WTC11 (cell line): ENCODE measurements around the gene HDAC9.

Experiments used
- ELF4 ChIP-seq: sonication (generic); formaldehyde crosslinking; IDR thresholded peaks from 2 replicates; pipeline ENCODE4 v1.8.1; 2022; ENCODE audit warnings: low read depth, mild to moderate bottlenecking, moderate library complexity, missing genetic modification reagents
- ESRRA ChIP-seq: sonication (generic); formaldehyde crosslinking; IDR thresholded peaks from 2 replicates; pipeline ENCODE4 v1.8.1; 2022; ENCODE audit warnings: mild to moderate bottlenecking, missing genetic modification reagents, borderline replicate concordance
- ZNF396 ChIP-seq: fragments of 250-450 bp; sonication (Bioruptor Pico); IDR thresholded peaks from 2 replicates; pipeline ENCODE4 v1.8.0; 2021; ENCODE audit warnings: mild to moderate bottlenecking, moderate library complexity, borderline replicate concordance
- TF ChIP-seq, protein P1 (sequence below): fragments of 200-600 bp; IDR thresholded peaks from 2 replicates; pipeline ENCODE4 v1.8.0; 2022; ENCODE audit warnings: antibody characterized with exemption
- TF ChIP-seq, protein P2 (sequence below): sonication (generic); formaldehyde crosslinking; IDR thresholded peaks from 2 replicates; pipeline ENCODE4 v1.8.1; 2023; ENCODE audit warnings: mild to moderate bottlenecking, missing genetic modification reagents, moderate library complexity
- TF ChIP-seq, protein P3 (sequence below): sonication (generic); formaldehyde crosslinking; conservative IDR thresholded peaks from 2 replicates; pipeline ENCODE4 v1.8.1; 2022; ENCODE audit warnings: mild to moderate bottlenecking, missing genetic modification reagents

DNA sequence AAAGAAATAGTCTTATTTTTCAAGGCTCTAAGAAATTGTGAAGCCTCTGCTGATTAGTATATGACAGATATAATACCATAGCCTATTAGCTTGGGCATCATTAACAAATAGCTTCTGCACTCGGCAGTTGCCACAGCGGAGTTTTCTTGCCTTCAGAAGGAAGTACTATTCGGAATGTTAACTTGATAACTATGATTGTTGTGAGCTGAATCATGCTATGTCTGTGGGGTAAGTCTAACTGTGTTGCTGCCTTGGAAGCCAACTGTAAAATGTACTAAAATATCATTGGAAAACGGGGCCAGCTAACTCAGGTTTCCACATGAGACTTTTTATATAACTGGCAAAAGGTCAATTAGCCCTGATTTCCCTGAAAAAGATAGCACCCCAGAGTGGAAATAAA is 528.7 kb downstream of the HDAC9 start:
- TF ChIP-seq, protein P1, sequence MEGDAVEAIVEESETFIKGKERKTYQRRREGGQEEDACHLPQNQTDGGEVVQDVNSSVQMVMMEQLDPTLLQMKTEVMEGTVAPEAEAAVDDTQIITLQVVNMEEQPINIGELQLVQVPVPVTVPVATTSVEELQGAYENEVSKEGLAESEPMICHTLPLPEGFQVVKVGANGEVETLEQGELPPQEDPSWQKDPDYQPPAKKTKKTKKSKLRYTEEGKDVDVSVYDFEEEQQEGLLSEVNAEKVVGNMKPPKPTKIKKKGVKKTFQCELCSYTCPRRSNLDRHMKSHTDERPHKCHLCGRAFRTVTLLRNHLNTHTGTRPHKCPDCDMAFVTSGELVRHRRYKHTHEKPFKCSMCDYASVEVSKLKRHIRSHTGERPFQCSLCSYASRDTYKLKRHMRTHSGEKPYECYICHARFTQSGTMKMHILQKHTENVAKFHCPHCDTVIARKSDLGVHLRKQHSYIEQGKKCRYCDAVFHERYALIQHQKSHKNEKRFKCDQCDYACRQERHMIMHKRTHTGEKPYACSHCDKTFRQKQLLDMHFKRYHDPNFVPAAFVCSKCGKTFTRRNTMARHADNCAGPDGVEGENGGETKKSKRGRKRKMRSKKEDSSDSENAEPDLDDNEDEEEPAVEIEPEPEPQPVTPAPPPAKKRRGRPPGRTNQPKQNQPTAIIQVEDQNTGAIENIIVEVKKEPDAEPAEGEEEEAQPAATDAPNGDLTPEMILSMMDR = no peak
- TF ChIP-seq ELF4 (CRISPR knock-in tag) (no peak), ZNF396 (CRISPR knock-in tag) (no peak), ESRRA (no peak)
- TF ChIP-seq, protein P2, sequence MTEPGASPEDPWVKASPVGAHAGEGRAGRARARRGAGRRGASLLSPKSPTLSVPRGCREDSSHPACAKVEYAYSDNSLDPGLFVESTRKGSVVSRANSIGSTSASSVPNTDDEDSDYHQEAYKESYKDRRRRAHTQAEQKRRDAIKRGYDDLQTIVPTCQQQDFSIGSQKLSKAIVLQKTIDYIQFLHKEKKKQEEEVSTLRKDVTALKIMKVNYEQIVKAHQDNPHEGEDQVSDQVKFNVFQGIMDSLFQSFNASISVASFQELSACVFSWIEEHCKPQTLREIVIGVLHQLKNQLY (CRISPR knock-in tag) = no peak
- TF ChIP-seq, protein P3, sequence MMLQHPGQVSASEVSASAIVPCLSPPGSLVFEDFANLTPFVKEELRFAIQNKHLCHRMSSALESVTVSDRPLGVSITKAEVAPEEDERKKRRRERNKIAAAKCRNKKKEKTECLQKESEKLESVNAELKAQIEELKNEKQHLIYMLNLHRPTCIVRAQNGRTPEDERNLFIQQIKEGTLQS (CRISPR knock-in tag) = no peak
